NCI-H82 treated with DMSO at 0.1 percent for 48 hours (cell line): ENCODE results near the gene POLR3A.

Experiments used
- DNase-seq: peaks from one replicate; lab custom pipeline; 2025; ENCODE audit not compliant: unreplicated experiment; lab: John Stamatoyannopoulos, UW

Gene POLR3A

DNA sequence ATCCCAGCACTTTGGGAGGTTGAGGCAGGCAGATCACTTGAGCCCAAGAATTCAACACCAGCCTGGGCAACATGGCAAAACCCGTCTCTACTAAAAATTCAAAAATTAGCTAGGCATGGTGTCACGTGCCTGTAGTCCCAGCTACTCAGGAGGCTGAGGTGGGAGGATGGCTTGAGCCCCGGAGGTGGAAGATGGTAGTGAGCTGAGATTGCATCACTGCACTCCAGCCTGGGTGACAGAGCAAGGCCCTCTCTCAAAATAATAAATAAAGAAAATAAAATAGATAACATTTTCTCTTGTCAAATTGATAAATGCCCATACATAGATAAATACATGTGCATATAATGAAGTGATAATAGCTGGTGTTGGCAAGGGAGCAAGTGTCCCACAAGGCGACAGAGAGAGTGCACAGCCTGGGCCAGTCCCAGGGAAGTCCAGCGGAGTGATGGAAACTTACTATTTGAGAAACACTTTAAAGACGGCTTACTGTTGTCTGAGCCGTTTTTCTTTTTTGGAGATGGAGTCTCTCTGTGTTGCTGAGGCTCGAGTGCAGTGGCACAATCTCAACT is 69.3 kb downstream of the POLR3A start:
- DNase-seq, result no peak

DNA sequence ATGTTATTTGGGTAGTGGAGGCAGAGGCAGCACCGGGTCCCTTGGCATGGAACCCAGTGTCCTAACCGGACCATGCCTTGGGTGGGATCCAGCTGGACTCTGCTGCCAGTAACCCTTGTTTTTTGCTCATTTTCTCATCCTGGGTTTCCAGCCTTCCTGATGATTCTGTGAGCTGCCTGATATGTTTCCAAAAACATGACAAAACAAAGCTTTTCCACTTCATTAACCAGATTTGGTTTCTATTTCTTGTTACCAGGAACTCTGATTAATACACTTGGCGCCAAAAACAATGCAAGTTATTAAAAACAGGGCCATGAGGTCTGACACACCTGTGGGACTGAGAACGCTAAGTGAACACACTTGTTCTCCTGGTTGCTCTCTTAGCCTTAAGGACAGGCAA is 69.9 kb downstream of the POLR3A start:
- no peak for DNase-seq

DNA sequence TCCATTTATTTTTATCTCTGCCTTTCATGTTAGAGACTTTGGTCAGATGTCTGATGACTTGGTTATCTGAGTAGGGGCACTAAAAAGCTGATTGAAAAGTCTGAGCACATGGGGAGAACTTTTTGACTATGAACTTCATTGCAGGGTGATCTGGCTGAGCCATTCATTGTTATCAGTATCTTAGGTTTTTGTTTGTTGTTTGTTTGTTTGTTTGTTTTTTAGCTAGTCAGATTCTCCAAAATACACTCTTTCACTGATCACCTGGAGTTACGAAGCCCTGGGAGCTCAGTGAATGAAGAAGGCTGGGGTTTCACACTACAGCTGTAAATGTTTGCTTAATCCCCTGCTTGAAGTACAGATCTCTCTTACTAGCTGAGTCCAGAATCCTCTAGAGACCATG is 74.2 kb downstream of the POLR3A start:
- DNase-seq, result no peak

DNA sequence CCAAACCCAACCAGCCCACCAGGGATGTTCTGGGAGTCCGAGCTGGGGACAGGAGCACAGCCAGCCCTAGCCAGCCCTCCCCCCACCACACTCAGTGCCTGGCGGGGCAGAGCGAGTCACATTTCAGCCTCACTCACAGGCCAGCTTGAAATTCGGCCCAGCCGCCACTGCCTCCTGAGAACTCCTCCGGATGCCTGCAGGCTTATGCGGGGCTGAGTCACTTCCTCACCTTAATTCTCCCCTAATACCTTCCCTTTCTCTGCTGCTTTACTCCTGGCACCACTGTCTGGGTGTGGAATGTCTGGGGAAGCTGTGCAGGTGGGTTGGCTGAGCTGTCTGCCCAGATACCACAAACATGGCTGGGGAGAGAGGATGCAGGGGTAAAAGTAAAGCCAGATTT is 80.1 kb downstream of the POLR3A start:
- no peak for DNase-seq

DNA sequence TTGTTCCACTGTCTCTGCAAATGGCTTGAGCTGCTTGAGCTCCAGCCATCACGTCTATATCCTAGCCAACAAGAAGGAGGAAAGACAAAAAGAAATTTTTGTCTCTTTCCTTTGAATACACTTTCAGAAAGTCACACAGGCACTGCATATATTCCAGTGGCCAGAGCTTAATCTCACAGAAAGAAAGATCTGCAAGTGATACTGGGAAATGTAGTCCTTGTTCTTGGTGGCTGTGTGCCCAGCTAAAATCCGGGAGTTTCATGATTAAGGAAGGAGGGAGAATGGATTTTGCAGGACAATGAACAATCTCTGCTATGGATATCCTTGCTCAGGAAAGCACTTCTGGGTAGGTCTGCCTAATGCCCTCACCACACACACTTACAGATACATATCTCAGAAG is 83.2 kb downstream of the POLR3A start:
- no peak for DNase-seq

DNA sequence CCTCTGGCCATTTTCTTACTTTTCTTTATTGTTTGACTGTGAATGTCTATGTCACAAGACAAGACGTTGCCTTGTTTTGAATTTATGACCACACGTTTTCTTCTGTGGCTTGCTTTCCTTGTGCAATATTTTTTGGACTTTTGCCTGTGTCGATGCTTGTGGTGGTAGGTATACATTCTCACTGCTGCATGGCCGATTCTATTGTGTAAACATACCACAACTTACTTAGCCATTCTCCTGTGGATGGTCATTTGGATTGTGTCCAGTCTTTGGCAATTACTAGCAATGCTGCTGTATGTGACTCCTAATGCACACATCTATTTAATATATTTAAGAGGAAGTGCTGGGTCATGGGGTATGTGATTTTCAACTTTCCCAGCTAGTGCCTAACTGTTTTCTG is 84.8 kb downstream of the POLR3A start:
- DNase-seq, result no peak

DNA sequence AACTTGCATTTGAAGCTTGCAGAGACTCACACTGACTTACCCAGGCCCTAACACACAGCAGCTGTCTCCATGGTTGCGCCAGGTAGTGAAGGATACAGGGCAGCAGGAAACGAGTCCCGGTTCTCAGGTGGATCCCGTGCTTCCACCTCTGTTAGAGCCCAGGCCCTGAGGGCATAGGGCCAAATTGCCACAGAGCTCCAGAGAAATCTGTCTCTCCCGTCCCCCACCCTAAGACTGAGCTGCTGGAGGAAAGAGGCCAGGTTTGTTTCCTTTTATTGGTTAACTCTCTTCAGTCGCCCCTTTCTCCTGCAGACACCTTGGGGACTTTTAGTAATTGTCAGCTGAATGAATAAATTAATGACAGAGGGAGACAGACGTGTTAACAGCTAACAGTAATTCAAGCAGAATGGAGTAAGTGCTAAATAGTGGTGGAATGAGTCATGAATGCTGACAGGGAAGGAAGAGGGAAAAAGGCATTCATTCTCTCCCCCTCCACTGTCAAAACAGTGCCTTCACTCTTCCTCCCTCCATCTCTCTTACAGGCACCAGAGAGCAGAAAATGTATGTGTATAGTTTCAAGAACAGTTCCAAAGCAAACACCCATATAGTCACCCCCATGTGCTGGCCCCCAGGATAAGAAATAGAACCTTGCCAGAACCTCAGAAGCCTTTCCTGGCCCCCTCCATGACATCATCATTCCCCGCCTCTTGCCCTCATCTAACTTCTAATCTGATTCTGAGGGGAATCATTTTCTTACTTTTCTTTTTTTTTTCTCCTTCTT is 86.0 kb downstream of the POLR3A start:
- no peak for DNase-seq

DNA sequence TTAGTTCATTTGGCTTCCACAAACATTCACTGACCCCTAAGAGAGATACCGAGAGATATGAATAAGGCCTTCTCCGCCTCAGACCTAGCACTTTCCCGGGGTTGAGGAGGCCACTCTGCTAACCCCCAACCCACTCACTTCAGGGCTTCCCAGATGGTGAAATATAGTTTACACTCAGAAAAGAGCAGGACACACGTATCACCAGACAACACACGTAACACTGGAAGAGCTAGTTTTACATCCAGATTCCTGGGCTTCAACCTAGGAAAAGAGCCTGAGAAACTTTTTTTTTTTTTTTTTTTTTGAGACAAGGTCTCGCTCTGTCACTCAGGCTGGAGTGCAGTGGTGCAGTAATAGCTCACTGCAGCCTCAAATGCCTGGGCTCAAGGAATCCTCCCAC is 87.5 kb downstream of the POLR3A start:
- no peak for DNase-seq

DNA sequence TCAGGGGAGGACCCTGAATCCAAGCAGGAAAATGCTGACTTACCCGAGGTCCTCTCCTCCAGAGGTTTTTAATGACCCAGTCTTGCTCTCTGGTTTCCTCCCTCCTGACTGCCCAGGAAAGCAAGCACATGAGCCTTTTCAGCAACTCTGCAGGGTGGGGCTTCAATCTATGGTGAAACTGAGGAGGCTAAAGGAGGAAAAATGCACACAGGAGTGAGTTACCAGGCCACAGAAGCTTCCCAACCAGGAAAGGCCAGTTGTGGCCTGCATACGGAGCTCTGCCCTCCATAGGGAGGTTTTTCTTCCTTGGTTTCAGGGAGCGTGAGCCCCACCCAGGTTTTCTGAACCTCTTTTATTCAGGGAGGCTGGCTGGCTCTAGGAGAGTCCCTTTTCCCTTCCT is 88.7 kb downstream of the POLR3A start:
- no peak for DNase-seq

DNA sequence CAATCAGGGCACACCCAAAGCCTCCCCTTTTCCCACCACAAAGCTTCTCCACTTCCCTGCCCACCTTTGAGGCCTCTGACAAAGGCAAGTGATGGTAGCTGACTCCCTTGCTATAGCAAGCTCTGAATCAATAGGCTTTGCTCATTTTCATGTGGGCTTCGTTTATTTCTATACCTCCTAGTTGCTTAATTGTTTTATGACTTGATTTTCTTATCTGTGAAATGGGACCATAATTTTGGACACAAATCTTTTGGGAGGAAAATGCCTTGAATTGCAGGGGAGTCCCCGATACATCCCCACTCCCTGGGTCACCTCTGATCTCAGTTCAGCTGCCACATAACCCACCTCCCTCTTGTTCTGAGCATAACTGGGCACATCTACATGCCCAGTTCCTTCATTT is 89.1 kb downstream of the POLR3A start:
- DNase-seq, result no peak

DNA sequence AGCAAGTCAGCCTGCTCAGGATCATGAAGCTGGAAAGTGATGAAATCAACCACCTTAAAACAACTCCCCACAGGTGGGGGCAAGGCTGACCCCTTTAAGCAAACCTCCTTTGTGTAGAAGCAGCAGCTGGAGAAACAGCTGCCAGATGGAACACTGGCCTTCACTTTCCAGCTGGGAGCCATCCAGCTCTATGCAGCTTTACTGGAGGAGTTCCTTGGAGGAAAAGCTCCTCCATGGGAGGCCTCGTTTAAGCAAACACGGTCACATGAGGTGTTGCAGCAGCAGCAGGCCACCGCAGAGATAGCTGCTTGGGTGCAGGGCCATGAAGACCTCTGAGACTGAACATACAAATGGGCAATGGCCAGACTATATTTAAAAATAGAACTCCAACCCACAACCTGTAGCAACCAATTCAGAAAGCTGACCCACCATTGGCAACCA is 89.7 kb downstream of the POLR3A start:
- no peak for DNase-seq

DNA sequence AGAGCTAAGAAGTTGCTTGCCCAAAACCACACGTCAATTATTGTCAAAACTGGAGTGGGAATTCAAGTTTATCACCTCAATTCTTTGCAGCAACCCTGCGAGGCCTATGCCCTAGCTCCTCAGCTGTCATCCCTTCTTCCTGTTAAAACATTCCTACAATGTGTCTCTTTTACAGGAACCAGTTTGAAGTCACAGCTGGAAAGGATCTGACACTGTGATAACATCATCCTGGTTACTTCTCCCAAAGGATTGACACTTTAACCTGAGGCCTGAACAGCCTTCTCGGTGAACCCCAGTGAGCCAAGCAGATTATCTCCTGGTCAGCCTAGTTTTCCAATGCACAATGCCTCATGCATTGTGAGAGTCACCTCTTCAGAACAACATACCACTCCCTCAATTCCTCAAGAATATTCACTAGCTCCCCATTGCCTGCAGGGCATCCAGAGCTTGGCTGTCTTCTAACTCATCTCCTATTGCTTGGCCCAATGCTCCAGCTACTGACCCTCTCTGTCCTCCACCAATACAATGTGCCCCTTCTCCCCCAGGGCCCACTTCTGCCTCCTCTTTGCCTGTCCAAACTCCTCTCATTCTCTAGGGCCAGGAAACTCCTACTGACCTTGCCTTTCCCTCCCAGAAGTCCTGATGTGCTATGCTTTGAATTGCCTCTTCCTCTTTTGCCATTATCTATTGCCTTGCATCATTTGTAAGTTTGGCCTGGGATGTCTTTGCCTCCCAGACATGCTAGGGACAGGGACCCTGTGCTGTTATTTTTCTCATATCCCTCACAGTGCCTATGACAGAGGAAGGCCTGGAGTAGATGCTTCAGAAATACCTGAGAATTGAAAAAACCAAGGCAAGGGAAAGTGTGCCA is 92.4 kb downstream of the POLR3A start:
- DNase-seq, result no peak

DNA sequence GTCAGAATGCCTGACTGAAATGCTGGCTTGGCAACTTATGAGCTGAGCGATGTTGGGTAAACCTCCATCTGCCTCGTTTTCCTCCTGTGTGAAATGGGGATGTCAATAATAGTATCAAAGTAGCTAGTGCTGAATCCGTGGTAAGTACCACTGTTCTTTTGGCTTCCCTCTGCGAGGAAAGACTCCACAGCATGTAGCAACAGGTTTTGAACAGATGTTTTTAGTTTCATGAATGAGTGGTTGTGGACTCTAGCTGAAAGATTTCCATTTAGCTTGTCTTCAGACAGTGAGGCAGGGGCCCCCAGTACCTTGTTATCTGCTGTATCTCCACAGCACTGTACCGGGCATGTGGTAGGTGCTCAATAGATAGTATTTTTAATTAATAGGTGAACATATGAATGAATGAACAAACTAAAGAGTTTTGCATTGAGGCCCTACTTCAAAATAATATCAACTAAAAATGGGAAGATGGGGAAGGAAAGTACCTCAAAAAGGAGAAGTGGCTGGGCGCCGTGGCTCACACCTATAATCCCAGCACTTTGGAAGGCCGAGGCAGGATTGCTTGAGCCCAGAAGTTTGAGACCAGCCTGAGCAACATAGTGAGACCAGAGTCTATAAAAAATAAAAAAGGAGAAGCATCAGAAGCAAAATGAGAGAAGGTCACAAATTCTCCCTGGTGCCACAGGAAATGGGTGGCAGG is 97.1 kb downstream of the POLR3A start:
- DNase-seq, result no peak

DNA sequence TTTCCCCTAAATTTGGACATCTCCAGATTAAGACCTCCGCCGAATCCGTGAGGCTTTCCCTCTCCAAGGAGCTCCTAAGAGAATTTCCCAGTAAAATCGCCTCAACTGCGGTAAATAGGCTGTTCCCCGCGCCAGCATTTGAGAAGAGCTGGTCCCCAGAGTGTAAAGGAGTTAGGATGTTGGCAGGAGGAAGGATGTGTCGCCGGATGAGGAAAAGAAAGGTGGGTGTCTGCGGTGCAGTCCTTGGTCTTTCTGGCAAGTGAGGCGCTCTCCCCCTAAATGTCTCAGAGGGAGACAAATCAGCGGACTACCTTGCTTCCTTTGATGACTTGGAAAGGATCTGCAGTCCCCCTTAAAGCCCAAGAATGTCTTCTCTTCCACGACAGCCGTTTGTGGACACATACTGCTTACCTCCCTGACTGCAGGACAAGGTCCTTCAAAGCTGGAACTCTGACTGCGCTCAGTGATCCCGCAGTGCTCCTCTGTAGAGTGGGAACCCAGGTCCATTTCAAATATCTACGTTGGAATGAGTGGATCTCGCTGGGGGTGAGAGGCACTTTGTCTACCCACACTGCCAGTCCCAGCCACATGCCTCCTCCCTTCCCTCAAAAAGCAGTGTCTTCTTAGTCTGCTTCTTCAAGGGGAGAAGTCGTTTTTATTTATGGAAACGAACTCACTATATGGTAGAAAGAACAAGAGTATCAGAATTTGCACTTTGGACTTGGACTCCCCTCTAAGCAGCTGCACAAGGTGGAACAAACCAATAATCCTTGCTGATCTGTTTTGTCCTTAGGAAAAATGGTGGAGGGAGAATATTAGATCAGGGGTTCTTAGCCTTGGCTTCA is 101.7 kb downstream of the POLR3A start:
- DNase-seq, result no peak

DNA sequence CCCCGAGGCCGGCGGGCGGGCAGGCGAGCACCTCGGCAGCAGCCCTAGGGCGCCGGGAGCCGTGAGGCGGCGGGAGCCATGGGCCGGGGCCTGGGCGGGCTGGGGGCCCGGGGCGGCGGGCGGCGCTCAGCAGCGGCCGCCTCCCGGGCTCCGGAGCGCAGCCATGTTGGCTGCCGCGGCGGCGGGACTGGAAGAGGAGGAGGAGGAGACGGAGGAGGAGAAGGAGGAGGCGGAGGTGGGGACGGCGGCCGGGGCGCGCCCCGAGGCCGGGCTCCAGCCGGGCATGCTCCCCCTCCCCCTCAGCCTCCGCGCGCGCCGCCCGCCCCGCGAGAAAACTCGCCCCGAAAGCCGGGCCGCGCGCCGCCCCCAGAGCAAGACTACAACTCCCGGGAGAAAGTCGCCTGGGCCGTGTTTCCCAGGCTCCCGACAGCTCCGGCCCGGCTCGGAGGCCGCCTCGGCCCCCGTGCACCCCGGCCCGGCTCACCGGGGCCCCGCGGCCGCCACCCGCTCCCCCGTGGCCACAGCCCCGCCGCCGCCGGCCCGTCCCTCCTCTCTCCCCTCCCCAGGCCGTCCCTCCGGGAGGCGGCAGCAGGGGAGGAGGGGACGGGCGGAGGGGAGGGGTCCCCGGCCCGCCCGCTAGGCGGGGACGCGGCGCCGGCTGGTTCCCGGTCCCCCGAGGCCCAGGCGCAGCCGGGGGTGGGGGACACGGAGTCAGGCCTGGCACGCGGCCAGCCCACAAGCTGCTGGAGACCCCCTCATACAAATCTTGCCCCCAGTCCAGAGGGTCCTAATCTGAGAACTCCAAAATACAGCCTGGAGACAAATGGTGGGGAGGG is 102.5 kb downstream of the POLR3A start, which contains the start of gene DLG5:
DLG5 (minus strand) TSS at position 190 of the 836 bp plus-strand sequence. CDS start 235 bp downstream, outside the sequence.
- DNase-seq, result no peak

DNA sequence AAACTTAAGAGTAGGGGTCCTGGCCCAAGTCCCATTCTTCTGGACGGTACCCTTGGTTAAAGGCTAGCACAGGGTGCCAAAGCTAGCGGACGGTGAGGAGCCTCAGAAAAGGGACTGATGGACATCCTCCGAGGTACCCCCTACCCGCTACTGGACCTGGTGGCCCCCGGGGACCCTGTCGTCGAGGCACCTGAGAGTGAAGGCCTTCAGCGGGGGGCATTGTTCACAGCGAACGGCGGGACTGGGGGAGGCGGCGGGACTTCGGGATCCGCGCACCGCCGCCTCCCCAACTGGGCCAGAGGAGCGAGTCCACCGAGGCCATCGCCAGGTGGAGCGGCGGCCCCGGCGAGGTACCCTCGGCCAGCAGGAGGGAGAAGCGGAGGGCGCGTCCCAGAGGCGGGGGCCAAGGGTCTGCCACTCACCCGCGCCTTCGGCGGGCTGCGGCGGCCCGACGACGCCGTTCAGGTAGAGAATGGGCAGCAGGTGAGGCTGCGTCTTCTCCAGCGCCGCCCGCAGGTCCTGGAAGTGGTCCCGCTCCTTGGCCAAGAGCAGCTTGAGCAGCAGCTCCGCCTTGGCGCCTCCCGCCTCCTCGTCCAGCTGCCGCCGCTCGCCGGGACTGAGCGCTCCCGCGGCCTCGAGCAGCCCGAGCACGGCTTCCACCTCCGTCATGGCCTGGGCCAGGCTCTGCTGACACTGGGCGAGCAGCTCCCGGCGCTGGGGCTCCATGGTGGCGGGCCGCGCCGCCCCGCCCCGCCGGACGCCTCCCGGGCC is 103.3 kb downstream of the POLR3A start:
- no peak for DNase-seq

DNA sequence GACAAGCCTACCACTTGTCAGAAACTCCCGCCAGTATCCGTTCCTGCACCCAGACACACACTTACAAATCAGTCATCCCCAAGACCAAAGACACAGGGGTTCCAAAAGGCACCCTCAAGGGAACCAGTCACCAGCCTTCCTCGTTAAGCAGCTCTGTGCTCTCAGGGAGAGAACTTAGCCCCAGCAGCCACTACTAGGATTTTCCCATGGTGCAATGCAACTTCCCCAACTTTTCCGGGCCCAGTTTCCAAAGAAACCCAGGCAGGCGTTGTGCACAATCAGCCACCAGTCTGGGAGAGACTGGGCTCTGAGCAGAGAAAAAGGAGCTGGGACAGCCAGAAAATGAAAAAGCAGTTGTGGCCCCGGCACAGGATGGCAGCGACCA is 103.9 kb downstream of the POLR3A start:
- DNase-seq, result no peak

DNA sequence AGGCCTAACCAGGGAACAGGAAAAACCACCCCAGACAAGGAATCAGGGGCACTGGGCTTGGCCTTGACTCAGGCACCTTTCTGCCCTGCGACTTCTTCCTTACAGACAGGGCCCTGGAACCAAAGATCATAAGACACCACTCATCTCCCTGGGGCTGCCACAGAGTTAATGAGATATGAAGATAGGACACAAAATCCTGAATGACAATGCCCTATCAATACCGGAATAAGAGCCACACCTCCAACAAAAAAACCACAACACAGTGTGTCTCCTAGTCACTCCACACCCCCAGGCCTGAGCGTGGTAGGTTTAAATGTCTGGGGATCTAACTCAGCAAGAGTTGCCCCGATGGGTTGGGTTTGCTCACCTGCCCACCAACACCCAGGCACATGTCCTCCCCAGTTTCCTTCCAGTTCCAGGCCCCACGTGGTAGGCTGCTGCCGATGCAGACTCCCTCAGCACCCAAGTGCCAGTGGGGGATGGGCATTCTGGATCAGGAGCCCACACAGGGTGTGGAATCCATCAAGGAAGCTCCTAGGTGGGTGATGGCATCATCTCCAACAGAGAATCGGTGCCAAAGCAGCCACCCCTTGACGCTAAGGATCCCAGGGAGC is 106.6 kb downstream of the POLR3A start:
- no peak for DNase-seq
